T-helper 2 cell treated with Interferon-gamma antibody and Interleukin-4, amounts not matched to agents 100 ng/mL and 5 ng/mL, for 36 hours (primary cell): ENCODE data around the gene CDH24. TPM values are rescaled to one million over a fixed set of nuclear protein-coding genes. Genes with fewer than 3 reads are reported as not detected.

Experiments
- intact Hi-C: fragments of 100-400 bp; cut with micrococcal nuclease; formaldehyde crosslinking; loops from one replicate; pipeline ENCODE4 v1.15.1; 2023
- total RNA-seq: library from RNA; stranded (reverse); gene quantifications from 2 replicates; pipeline ENCODE4 v1.2.3, GENCODE V29; 2022

The CDH24 gene, protein sequence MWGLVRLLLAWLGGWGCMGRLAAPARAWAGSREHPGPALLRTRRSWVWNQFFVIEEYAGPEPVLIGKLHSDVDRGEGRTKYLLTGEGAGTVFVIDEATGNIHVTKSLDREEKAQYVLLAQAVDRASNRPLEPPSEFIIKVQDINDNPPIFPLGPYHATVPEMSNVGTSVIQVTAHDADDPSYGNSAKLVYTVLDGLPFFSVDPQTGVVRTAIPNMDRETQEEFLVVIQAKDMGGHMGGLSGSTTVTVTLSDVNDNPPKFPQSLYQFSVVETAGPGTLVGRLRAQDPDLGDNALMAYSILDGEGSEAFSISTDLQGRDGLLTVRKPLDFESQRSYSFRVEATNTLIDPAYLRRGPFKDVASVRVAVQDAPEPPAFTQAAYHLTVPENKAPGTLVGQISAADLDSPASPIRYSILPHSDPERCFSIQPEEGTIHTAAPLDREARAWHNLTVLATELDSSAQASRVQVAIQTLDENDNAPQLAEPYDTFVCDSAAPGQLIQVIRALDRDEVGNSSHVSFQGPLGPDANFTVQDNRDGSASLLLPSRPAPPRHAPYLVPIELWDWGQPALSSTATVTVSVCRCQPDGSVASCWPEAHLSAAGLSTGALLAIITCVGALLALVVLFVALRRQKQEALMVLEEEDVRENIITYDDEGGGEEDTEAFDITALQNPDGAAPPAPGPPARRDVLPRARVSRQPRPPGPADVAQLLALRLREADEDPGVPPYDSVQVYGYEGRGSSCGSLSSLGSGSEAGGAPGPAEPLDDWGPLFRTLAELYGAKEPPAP
- 2.6 and 3.0 TPM in 2 replicates for total RNA-seq

- intact Hi-C loops, result loop anchor here (1.0 to 5.0 kb wide), 3 partner anchors 22 to 185 kb away; partner anchors contain the start of genes LRP10 and PRMT5
Observed at GRCh38 chr14:23056956-23057756, at the start of gene CDH24. TSS of gene CDH24 (minus strand) at chr14:23057520. CDS start at chr14:23055733, 1,787 bp downstream.

- intact Hi-C loops, result no loop called here
Observed at GRCh38 chr14:23106747-23107045, 49.4 kb upstream of the CDH24 start.

- intact Hi-C loops, result no loop called here
Observed at GRCh38 chr14:23105348-23105824, 48.1 kb upstream of the CDH24 start.

DNA sequence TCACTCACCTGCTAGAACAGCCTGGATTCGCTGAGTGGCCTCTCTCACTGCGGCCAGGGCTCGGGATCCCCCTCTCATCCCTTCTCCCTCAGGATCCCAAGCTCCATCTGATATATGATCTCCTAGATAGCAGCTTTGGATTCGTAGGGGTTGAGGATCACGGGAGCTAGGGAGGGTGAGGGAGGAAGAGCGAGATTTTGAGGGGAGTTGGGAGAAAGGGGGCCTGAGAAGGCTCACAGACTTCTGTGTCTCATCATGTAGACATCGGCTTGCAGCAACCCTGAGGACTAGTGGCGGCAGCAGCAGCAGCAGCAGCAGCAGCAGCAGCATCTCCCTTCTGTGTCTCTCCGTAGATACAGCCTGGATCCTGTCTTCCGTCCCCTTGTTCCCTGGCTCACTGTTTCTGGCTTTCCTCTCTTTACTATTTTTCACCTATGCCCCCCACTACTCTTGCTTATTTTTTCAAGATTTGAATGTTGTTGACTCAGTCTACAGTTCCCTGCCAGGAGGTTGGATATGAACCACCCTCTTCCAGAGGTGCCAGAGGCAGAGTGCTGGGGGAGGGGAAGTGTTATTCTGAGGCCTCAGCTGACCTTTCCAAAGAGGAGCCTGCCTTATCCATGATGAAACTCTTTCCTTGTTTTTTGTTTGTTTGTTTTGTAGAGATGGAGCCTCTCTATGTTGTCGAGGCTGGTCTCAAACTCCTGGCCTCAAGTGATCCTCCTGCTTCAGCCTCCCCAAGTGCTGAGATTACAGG is 47.4 kb upstream of the CDH24 start, which contains the start of gene CIROP:
Gene CIROP, minus strand, starts transcription at position 399 of the 757 bp plus-strand sequence. Its CDS starts 69 bp downstream, at position 330.
- intact Hi-C loops, result no loop called here

DNA sequence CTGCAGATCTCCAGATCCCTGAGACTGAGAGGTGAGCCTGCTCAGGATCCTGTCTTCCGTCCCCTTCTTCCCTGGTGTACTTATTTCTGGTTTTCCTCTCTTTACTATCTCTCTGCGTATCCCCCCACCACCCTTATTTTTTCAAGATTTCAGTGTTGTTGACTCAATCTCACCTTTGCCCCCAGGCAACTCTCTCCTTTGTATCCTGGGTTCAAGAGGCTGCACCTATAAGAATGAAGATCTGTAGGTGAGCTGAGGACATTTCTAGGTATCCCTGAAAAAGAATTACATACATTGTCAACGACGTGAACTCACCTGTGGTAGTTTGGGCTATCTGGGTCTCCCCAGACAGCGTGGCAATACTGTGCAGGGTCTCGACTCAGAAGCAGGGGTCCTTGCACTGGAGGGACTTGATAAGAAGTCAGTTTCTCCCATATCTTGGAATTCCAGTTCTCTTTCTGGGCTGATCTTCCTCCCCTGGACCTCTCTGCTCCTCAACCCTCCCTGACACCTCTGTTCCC is 46.8 kb upstream of the CDH24 start:
- intact Hi-C loops, result no loop called here

DNA sequence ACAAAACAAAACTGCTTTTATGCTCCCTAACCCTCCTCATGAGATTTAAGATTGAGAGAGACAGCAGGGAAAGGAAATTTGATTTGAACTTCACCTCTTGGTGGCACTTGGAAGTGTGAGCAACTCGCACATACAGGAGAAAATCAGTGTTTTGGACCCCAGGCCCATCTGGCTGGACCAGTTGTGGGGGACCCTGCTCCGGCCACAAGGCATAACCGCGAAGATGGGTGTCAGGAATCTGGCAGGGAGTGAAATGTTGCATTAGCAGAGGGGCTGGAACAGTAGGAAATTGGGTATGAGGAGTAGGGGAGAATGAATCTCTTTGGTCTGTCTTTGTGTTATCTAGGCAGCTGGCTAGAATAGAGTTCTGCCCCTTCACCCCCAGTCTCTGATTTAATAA is 46.3 kb upstream of the CDH24 start:
- intact Hi-C loops, result no loop called here

DNA sequence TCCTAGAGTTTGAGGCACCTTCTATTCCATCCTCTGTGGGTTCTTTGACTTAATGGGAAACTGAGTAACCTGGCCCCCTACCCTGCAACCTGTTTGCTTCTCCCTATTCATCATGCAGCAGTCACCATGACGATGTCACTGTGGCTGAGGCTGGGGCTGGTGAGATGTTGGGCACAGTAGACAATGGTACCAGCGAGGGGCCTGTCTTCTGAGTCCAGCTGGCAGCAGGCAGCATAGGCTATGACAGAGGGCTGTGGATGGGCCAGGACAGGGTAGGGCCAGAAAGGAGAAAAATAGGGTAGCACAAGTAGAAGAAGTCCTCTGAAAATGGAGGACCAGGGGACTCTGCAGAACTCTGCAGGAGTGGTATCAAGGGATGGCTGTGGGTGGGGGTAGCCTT is 45.5 kb upstream of the CDH24 start:
- intact Hi-C loops, result no loop called here

GRCh38 chr14:23101986-23102625 is 44.8 kb upstream of the CDH24 start:
- intact Hi-C loops, result no loop called here

- intact Hi-C loops, result no loop called here
Observed at GRCh38 chr14:23101213-23101970, 44.1 kb upstream of the CDH24 start.

- intact Hi-C loops, result loop anchor here (10.0 kb wide), 1 partner anchor 455 kb away; the partner anchor contains the start of genes THTPA and ZFHX2
Observed at GRCh38 chr14:23099212-23099861, 42.0 kb upstream of the CDH24 start.

- intact Hi-C loops, result loop anchor here (10.0 kb wide), 1 partner anchor 457 kb away; the partner anchor contains the start of genes THTPA and ZFHX2
Observed at GRCh38 chr14:23097786-23098185, 40.5 kb upstream of the CDH24 start.

- intact Hi-C loops, result loop anchor here (1.0 to 10.0 kb wide), 6 partner anchors 61 to 459 kb away; partner anchors contain the start of genes NGDN, PABPN1, PSMB5 and THTPA
Observed at GRCh38 chr14:23095196-23096108, 38.1 kb upstream of the CDH24 start, which contains the start of gene C14orf119. TSS of gene C14orf119 (plus strand) at chr14:23095505. CDS start at chr14:23097659, 2,154 bp downstream.

DNA sequence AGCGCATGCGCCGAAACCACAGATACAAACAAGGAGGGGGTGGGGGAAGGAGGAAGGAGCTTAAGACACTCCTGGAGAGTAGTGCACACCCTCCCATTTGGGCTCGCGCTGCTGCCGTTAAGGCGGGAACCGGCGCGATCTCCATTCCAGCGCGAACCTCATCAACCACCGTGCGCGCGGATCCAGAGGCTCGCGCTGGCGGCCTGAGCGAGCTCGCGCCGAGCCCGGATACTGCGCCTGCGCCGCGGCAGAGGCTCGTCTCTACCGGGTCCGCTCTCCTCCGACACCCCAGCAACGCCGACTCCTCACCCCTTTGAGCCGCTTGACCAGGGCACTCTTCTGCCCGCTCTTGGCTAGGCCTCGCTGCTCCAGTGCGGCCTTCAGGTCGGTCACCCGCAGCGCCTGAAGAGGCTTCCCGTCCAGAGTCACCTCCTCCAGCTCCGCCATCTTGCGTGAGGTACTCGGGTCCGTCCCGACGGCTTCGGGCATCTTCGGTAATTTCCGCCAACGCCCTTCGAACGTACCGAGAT is 37.4 kb upstream of the CDH24 start, which contains the start of gene ACIN1:
Gene ACIN1, minus strand, starts transcription at position 471 of the 530 bp plus-strand sequence. Its CDS starts 24 bp downstream, at position 447.
- intact Hi-C loops, result loop anchor here (1.0 to 10.0 kb wide), 7 partner anchors 23 to 460 kb away; partner anchors contain the start of genes NGDN, PABPN1, PSMB5 and THTPA

DNA sequence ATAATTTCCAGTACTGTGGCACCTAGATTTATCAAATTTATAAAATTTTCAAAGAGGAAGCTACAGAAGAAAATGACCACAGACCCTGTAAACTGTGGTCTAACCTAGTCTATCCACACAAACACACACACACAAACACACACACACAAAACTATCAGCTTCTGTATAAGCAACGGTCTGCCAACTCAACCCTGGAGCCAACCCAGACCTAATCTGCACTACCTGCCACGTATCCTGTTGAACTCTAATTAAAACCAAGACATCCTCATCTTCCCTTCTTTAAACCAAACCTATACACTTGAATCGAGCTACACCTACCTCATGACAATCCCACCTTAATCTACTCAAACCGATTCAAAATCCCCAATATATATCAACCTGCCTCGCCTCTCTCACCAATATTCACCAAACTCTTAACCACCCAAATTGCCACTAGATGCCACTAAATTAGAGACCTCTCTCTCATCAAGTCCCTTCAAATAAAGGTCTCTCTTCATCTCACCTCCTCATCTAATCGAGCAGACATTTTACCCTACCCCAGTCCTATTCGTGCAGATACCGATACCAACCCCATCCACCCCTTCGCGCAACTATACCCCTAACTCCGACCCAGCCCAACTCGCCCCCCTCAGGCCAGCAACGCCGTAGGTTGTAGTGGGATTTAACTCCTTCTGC is 36.8 kb upstream of the CDH24 start:
- intact Hi-C loops, result loop anchor here (1.0 to 10.0 kb wide), 2 partner anchors 23 to 461 kb away; partner anchors contain the start of genes THTPA and ZFHX2

DNA sequence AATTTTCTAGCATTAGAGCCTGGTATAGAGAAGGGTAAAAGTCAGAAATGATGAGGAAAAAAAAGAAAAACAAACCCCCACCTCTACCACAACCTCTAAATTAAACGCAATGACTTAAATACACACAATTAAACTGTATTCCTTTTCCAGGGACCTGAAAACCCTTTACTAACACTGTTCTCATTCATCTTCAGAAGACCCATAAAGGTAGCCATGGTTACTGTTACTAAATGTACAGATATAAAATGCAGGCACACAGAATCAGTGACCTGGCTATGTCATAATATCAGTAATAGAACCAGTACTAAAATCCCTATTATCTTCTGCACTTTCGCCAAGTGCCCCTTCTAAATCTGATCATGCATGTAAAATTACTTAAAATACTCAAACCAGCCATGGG is 36.2 kb upstream of the CDH24 start:
- intact Hi-C loops, result loop anchor here (10.0 kb wide), 1 partner anchor 461 kb away; the partner anchor contains the start of genes THTPA and ZFHX2

- intact Hi-C loops, result loop anchor here (10.0 kb wide), 1 partner anchor 462 kb away; the partner anchor contains the start of genes THTPA and ZFHX2
Observed at GRCh38 chr14:23093104-23093503, 35.8 kb upstream of the CDH24 start.
